Suppressor macrophage treated with lipopolysaccharide for 4 hours (primary cell): ENCODE measurements around the gene PID1.

ENCODE experiments used
- DNase-seq: peaks from one replicate; pipeline ENCODE4 v3.0.0-alpha.2; 2020

Gene PID1

DNA sequence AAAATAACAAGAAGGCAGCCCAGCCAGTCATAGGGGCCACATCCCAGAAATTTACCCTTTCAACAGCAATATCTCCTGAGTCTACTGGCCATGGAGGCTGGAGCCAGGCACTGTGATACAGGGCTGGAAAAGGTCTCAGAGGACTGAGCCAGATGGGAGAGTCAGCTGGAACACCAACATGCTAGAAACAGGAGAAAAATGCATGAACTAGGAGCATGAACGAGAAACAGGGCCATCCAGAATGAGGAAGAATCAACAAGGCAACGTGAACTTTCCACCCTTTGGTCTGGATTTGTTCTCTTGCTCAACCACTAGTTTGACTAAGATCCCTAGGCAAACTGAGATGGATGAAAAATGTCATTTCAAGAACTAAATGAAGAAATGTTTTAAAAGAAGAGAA lies 13.1 kb downstream of the PID1 start:
- DNase-seq = peak; percentile 48

DNA sequence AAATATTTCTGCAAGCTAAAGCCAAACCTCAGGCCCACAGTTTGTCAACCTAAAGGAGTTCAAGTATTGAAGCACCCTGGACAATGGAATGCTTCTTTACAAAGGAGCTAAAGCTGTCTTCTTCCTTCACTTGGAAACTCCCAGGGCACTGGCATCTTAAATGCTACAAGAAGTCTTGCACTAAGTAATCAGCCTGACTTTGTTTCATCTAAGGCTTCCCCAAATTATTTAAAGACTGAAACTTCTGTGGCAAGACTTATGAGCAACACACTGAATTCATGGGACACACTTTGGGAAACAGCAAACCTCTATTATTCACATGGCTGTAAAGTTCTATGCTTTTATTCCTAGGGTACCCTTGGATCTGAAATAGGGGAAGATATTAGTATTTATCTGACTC lies 14.7 kb downstream of the PID1 start:
- peak; percentile 53 for DNase-seq

DNA sequence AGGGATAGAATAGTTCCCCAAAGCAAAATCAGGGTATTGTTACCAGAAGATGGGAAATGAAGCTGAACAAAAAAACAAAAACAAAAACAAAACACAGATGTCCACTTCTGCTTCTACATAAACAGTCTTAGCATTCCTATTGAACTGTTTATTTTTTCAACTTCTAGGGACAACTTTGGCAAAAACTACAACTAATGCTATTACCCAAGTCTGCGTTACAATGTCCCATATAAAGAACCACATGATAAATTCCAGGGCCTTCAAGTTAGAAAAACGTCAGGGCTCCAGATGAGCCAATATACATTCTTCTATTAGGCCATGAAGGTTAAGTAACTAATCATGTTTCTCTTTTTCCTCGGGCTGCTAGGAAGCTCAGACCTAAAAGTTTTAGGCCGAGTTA lies 16.9 kb downstream of the PID1 start:
- no peak for DNase-seq

DNA sequence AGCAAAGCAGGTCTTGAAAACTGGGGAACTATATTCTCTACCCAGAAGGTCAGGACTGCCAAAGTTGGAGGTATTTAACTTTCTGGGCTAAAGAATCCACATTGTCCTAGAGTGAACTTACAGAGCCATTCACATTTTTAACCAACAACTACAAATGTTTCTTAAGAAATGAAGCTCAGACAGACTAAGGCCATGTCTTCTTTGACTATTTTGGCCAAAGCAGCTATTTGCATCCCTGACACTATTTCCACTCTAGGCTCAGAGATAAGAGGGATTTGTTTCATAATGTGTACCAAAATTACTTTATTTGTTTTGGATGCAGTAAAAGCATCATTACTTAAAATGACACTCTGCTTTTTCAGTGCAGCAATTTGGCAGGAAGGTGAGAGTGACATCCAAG lies 18.1 kb downstream of the PID1 start:
- DNase-seq = no peak

DNA sequence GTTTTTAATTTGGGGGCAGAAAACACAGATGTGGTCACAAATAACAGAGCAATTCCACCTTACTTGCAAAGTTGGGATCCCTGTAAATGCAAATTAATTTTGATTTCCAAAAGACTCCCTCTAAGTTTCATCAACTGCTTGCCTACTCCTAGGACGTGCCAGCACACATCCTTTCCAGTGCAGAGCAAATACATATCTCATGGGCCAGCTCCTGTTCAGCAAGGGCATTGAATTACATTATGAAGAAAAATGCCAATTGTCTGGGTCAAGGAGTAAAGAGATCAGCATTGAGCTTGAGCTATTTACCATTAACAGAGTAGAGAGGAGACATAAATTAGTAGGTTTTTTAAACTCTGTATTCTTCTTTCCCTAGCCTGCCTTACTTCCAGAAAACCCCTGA lies 18.8 kb downstream of the PID1 start:
- DNase-seq = no peak

DNA sequence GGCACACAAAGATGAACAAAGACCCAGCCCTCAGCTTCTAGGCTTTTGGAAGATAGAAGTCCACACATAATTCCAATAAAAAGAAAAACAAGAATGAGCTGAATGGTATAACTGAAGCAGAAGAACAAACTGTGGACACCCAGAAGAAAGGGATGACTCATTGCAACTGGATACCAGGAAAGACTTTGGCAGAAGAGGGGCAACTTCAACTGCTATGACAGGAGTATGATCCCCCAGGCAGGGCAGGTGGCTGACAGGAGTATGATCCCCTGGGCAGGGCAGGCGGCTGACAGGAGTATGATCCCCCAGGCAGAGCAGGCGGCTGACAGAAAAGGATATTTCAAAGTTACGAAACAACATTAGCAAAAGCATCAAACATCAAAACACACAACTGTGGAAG lies 21.6 kb downstream of the PID1 start:
- DNase-seq = no peak

DNA sequence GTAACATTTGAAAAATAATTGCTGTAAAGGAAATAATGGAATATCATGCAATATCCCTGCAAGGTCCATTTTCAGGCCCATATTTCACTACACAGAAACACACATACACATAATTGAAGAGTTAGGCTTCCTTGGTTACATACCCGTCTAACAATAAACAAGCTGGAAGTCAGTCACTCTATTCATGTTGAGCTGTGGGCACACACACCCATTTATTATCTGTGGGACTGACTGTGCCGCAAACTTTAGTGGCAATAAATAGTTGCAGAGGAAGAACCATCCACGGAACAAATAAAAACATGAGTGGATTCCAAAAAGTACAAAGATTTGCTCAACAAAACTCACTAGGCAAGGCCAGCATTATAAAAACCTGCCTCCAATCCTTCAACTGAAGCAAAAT lies 24.8 kb downstream of the PID1 start:
- no peak for DNase-seq

DNA sequence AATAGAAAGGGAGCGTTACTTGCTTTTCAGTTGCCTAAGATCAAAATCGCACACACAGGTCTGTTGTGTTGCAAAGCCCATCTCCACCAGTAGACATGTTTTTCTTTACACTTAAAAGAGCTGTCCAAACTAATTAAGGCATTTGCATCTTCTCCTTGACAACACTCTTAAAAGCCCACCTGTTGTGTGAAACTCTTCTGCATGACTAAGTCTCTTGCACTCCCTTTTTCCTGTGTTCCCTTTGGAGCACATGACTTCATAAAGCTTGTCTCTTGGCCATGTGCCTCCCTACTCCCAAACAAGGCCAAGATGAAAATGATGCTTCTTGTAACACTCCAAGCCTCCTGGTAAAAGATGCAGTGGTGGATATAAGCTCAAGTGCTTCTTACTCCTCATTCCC lies 26.1 kb downstream of the PID1 start:
- DNase-seq = no peak

DNA sequence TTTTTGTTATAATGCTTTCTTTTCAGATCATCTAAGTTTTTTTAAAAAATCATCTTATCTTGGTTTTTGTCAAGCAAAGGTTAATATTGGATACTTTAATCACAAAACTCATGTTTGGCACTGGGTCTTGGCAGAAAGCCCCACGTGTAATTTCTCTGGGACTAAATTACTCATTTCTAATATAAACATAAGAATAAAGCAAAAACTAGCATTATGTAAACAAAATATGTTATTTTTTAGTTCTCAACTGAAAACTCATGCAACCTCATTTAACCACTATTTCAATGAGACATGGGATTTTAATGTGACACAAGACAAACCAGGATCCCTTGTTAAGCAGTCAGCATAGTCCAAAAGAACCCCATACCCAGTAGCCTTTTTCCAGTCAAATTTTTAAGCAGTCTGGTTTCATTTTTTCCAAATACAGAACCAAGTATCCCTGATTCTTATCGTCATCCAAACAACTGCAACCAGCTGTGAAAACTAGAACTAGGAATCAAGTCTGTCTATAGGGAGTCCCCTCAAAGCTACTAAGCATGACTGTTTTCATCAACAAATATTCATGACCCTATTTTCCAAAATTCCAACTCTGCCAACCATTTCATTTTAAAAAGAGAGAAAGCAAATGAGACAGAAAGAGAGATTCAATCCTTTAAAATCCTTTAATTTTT lies 27.1 kb downstream of the PID1 start:
- DNase-seq = no peak

DNA sequence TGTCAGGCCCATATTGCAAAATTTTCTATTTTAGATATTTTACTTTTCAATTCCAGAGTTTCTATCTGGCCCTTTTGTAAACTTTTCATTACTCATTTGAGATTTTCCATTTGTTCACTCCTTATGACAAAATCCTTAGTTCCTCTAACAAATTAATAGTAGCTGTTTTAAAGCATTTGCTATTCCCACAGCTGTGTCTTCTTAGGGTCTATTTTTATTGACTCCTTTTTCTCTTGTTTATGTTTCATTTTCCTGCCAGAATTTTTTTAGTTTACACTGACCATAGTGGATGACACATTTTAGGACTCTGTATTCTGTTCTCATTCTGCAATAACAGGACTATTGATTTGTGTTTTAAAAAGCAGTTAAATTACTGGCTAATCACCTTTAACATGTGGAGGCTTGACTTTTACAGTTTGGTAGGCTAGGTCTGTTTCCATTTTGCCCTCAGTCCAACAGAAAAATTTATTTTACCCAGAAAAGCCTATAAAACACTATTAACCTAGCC lies 30.0 kb downstream of the PID1 start:
- no peak for DNase-seq

DNA sequence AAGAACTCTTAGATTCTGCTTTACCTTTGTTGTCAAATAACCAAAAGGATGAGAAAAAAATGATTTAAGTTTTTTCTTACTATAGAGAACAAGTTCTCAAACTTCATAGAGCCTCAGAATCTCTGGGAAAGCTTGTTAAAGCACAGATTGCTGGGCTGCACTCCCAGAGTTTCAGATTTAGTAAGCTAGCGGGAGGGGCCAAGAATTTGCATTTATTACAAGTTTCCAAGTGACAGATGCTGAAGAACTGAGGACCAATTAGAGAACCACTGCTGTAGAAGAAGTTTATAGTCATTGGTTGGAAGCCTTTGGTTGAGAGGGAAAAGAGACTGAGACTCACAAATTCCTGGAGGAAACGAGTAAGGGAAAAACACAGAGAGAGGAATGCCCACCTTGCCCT lies 32.1 kb downstream of the PID1 start:
- DNase-seq = no peak

DNA sequence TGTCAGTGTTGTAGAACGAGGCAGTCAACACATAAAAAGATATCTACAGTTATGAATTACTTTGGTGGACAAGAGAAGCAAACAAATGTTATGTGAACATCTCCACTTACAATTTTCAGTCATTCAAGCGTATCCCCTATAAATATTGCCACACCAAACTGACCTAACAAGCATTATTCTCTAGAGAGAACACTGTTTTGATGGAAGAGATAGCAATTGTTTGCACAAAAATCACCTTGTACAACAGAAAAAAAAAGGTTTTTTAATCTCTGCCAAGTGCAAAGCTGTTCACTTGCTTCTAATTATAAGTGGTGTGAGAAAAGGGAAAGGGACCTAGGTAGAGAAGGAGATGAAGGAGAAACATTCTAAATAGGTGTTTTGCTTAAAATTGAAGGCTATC lies 33.8 kb downstream of the PID1 start:
- no peak for DNase-seq

DNA sequence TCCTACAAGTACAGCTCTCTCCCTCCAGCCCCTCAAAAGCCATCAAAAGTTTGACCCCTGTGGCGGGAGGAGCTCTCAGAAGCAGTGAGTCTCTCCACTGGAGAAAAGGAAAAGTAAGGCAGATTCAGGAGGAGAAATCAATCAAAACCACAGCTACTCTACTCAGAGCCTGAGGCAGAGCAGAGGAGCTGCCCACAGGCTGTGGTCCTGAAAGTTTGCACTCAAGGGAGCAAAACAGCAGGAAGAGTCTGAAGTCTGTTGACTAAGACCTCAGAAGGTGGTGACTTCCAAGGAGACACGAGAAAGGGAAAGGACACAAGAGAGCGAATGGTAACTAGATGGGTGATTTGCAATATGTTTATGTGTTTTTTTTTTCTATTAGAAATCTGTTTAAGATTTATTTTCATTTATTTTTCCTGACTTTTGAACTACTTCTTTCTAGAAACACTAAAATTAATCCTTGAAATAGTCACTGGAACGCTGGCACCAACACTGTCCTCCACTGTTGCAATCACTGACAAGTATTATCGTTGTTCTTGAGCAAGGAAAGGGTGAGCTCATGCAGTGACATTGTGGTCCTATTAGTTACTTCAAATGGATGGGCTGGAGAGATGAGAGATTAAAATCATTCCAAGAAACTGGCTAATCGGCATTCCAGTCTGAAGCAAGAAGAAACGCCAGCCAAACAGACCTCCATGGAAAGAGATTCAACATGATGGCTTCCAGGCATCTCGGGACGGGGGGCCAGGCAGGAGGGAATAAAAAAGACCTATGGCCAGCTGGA lies 35.8 kb downstream of the PID1 start:
- no peak for DNase-seq

DNA sequence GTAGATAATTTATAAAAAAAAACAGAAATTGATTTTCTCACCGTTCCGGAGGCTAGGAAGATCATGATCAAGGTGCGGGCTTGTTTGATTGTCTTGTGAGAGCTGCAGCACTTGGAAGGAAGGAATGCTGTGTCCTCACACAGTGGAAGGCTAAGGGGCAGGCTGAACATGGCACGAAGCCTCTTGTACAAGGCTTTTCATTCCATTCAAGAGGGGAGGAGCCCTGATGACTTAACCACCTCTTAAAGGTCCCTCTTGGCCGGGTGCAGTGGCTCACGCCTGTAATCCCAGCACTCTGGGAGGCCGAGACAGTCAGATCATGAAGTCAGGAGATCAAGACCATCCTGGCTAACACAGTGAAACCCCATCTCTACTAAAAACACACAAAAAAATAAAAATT lies 39.2 kb downstream of the PID1 start:
- no peak for DNase-seq

DNA sequence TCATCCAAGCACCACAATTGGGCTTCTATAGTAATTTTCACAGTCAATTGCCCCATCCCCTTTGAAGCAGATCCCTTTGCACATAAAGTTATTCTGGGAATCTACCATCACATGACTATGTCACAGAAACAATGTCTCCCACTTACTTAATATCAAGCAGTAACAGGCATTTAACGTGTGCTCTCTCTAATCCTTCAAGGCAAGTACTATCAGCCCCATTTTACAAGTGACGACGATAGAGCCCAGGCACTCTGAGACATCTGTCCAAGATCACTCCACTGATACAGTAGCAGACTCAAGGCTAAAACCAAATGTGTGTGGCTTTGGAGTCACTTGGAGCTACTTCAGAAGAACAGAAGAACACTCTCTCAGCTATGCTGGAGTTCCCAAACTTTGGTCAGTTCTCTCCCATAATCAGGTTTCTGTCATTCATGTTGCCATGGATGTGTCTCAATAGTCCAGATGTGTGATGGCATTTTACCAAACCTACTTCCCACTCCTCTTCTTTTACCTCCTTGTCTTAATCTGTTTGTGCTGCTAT lies 39.7 kb downstream of the PID1 start:
- no peak for DNase-seq

DNA sequence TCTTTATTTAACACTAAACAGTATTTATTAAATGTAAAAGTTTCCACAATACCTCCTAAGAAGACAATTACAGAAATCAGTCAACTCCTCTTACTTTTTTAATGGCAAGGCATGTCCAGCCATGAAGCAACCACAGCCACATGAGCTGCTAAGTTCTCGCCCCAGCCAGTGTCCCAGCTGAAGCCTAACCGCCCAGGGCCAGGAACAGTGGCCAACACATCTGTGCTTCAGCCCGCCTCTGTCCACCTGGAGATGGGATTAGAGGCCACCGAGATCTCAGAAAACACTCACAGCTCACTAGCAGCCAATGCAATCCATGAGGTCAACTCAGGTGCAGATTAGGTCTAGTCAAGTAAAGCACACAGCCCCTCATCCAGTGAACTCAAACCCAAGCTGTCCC lies 40.2 kb downstream of the PID1 start:
- DNase-seq = no peak

DNA sequence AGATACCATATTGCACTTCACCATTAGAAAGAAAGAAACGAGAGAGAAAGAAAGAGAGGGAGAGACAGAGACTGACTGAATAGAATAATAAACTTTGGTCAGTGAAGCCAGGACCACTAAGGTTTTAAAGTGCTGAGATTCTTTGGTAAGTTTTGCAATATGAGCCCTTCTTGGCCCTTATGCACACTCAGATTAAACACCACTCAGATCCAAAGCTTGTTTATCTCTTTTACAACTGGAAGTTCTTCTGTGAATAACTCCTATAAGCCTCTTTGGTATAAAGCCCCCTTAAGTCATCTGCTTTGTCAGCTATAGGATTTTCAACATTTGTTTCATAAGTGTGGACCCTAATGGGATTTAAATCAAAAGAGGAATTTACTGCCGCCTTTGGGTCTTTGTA lies 40.8 kb downstream of the PID1 start:
- DNase-seq = no peak

DNA sequence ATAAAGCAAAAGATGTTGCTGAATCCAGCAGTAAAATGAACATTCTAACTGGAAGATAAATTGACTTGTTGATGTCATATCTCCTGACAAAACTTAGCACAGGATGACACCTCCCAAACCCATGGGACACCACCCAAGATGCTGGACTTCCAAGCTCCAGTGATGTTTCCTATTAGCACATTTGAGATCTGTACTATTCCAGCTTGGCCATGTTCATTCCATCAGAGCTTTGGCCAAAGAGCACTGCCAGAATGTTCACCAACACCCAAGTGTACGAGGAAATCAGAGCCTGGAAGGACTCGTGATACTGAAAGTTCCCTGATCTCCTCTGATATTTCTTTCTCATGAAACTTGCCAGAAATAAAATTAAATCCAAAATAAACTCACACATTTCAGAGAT lies 44.7 kb downstream of the PID1 start:
- no peak for DNase-seq

DNA sequence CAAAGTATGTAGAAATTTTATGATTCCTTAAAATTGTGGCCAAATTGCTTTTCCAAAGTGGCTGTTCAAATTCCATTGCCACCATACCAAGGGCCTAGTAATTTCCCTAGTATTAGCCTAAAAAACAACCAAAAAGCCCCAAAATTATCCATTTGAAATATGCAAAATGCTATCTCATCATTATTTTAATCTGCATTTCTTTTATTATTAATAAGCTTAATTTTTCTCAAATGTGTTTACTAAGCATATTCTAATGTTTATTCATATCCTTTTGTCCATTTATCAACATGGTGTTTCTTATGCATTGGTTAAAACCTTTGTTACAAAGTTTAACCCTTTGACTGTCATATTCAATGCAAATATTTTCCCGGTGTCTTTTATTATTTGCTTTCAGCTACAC lies 48.0 kb downstream of the PID1 start:
- no peak for DNase-seq

DNA sequence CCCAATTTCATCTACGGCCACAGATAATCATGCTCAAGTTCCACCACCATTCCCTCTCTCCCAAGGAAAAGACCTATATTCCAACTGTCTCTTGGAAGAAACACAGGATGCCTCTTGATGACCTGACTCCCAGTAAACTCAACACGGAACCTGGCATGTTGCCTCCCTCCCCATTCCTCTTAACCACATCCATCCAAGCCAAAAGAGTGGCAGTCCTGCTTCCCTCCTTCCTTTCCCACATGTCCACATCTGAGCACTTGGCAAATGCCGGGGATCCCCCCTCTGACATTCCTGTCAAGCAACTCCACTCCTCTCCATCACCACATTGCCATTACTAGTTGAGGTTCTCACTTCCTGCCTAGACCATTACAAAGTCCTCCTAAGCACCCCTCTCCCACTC lies 49.4 kb downstream of the PID1 start:
- no peak for DNase-seq

DNA sequence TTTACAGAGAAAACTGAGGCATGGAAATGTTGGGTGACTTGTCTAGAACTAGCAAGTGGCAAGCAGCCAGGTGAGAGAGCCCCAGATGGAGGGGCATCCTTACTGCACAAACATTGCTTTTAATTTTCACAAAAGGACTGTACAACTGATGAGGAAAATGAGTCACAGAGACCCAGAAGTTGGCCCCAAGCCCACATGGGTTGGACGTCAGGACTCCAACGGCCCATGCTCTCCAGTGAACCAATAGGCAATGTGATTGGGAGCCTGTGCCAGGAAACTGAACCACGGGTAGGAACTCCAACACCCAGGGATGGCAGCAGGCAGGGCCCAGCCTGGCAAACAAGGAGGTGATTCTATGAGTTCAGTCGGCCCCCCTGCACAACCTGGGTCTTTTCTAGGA lies 50.8 kb downstream of the PID1 start:
- no peak for DNase-seq

DNA sequence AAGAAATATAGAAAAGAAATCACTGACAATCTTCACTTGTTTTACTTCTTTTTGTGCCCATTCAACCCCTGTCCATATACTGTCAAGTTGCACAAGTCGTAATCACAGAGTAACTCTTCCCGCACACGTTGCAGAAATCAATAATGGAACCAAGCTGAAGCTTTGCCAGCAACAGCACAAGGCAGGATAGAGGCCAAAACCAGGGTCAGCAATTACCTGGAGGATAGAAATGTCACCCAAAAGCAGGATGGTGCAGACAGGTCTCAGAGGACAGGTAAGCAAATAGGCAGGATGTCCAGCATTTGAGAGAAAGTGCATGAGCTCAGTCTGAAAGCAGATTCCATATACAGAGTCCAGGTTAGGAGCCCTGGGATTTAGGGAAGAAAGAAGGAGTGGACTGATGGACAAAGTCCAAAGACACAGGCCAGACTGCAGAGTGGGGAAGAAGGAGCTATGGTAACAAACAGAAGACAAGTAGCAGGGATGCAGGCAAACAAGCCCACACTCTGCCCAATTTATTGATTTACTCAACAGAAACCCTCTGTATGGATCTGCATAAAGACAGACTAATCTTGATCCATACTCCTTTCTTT lies 52.7 kb downstream of the PID1 start:
- DNase-seq = no peak

DNA sequence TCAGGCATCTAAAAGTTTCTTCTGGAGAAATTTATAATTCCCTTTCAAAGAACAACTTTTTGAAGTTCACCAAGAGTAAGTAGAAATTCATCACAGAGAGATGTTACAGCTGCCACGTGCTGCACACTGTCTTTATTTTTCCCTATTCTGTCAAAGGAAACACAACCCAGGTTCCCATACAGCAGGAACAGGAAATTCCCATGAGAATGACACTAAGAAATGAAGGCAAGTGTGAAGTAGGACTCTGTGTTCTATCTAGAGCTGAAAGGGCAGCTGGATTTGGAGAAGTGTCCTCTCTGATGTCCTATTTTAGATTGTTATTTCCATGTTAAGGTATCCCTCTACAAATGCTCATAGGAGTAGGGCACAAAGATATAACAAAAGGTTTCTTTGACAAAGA lies 58.8 kb downstream of the PID1 start:
- no peak for DNase-seq

DNA sequence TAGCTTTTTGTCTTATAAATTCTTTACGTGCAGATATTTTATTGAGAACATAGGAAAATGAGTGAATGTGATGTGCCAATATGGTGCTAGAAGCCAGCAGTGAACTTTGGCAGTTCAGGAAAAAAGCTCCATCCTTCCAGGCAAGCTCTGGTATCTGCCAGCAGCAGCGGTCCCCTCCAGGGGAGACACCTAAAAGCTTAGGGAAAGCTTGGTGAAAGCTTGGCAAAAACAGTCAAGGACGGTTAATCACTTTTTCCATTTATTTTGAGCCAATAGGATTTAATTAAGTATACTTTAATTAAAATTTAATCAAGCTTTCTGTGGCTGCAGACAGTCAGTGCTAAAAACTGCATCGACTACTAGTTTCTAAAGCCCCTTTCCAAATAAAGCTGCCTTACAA lies 60.4 kb downstream of the PID1 start:
- no peak for DNase-seq
